ENCODE data around the gene ALDH1A3.

DNA sequence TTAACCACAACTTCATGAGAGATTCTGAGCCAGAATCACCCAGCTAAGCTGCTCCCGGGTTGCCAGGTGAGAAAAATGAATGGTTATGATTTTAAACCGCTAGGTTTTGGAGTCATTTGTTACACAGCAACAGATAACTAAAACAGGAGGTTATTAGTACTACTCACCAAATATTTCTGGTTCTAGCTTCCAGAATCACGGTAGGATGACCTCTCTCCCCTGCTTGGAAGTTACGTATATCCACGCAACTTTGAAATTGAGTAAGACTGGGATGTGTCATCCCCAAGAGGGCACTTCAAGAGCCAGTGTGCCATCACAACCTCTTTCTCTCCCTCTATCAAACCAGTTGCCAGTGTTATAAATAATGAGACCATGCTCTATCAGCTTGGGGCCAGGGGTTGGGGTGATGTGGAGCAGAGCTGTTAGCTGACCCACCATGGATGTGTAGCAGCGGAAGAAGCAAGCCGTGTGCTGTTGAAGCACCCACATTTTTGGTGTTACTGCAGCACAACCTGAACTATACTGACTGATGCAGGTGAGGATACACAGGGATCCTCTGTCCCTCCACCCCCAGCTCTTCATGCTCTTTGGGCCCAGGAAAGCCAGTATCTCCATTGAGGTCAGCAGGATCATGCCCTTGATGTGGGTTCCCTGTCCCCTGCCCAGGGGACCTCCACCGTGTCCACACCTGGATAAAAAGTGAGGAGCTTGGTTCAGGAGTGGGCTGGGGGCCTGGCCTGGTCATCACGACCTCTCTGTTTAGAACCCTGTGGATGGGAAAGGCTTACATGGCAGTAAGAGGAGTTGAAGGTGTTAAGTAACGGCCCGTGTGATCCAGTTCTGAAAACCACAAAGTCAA is 19.4 kb upstream of the ALDH1A3 start:
- TF ChIP-seq CTCF (IDR thresholded peaks at IDR 0.05; ENCODE audit: low read depth, low read length, missing input control) (no peak), SP1 (IDR thresholded peaks at IDR 0.05) (no peak), RAD21 (IDR thresholded peaks at IDR 0.05) (no peak), TAF1 (conservative IDR thresholded peaks at IDR 0.05) (no peak), MAX (IDR thresholded peaks at IDR 0.05) (no peak), YY1 (IDR thresholded peaks at IDR 0.05) (no peak)
- TF ChIP-seq, protein P1, sequence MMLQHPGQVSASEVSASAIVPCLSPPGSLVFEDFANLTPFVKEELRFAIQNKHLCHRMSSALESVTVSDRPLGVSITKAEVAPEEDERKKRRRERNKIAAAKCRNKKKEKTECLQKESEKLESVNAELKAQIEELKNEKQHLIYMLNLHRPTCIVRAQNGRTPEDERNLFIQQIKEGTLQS (IDR thresholded peaks at IDR 0.05) = no peak
- TF ChIP-seq, protein P2, sequence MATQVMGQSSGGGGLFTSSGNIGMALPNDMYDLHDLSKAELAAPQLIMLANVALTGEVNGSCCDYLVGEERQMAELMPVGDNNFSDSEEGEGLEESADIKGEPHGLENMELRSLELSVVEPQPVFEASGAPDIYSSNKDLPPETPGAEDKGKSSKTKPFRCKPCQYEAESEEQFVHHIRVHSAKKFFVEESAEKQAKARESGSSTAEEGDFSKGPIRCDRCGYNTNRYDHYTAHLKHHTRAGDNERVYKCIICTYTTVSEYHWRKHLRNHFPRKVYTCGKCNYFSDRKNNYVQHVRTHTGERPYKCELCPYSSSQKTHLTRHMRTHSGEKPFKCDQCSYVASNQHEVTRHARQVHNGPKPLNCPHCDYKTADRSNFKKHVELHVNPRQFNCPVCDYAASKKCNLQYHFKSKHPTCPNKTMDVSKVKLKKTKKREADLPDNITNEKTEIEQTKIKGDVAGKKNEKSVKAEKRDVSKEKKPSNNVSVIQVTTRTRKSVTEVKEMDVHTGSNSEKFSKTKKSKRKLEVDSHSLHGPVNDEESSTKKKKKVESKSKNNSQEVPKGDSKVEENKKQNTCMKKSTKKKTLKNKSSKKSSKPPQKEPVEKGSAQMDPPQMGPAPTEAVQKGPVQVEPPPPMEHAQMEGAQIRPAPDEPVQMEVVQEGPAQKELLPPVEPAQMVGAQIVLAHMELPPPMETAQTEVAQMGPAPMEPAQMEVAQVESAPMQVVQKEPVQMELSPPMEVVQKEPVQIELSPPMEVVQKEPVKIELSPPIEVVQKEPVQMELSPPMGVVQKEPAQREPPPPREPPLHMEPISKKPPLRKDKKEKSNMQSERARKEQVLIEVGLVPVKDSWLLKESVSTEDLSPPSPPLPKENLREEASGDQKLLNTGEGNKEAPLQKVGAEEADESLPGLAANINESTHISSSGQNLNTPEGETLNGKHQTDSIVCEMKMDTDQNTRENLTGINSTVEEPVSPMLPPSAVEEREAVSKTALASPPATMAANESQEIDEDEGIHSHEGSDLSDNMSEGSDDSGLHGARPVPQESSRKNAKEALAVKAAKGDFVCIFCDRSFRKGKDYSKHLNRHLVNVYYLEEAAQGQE (IDR thresholded peaks at IDR 0.05) = no peak
